NCI-H82 treated with DMSO at 0.1 percent for 48 hours (cell line): ENCODE data around the gene TMX4.

Source experiments
- DNase-seq: peaks from one replicate; lab custom pipeline; 2025; ENCODE audit not compliant: unreplicated experiment; lab: John Stamatoyannopoulos, UW

TMX4 gene

DNA sequence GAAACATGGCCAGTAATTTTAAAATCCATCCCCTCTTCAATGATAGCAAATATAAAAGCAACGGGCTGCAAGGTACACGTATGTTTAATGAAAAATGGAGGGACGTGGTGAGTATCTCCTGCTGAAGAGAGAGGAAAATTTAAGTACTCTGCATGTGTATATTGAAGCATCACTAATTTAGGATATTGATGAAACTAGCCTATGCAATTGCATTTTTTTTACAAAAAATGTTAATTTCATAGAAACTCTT, 362 bp upstream of the TMX4 start:
- no peak for DNase-seq

- DNase-seq, result peak; percentile 53
Measured at GRCh38 chr20:8018958-8019245, 659 bp downstream of the TMX4 start.

DNA sequence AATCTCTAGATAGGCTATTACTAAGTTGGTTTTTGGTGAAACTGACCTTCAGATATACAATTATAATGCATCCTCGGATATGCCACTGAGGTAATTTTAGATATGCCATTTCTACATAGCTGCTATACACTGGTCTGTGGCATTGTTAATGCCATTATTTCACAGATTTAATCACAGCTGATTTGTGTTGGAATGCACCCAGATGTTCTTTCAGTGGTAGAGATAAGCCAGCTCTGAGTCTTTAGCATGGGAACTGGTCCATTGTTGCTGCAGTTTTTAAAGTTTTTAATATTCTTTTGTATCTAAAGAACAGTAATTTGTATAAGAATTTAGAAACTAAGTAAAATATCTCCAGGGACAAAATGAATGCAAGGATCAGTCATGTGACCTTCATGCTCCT, 6.8 kb downstream of the TMX4 start:
- peak; percentile 18 for DNase-seq

DNA sequence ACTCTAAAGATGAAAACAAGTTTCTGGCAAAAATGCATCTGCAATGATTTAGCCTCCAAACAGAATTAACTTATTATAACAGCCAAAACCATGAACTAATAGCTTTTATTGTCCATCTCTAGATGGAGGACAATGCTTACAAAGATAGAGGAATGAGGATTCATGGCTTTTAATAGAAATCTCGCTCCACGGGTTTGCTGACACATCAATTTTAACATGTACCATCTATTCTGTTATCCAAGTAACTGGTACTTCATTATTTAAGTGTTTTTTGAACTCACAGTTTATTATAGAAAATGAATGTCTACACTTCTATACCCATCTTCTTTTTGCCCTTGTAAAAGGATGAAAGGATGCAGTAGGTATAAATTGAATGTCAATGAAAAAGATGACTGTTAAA, 10.8 kb downstream of the TMX4 start:
- DNase-seq, result no peak

DNA sequence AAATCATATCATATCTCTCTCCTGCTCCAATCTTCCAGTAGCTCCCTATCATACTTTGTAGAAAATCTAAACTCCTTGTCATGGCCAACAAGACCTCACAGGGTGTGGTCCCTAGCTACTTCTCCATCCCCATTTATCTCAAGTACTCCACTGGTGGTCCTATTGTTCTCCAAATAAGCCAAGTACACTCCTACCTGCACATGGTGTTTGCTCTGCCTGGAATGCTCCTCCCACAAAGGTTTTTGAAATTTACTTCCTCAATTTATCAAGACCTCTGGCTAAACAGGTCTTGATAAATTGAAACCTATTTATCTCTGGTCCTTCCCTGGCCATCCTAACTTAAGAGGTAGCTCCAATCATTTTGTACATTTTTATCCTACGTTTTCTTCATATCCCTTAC, 12.1 kb downstream of the TMX4 start:
- DNase-seq, result no peak

DNA sequence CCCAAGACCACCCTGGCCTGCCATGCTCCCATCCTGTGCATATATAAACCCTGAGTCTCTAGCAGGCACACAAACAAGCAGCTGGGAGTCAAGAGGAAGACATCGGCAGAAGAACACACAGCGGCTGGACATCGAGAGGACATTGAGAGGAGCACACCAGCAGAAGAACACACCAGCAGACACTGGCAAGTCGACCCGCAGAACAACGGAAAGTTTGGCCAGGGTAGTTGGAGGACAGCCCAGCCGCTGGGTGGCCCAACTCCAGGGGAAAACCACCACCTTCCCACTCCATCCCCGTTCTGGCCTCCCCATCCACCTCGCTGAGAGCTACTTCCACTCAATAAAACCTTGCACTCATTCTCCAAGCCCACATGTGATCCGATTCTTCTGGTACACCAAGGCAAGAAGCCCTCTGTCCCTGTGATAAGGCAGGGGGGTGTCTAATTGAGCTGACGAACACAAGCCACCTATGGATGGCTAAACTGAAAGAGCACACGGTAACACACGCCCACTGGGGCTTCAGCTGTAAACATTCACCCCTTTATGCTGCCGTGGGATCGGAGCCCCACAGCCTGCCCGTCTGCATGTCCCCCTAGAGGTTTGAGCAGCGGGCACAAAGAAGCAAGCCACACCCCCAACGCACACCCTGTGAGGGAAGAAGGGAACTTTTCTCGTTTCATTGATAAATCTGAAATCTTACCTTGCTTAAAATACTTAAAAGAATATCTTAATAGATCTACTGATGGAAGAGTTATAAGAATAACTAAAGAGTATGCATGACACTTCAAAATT, 13.8 kb downstream of the TMX4 start:
- DNase-seq, result peak; percentile 50

- peak; percentile 95 for DNase-seq
Measured at GRCh38 chr20:8005033-8005432, 14.5 kb downstream of the TMX4 start.

- no peak for DNase-seq
Measured at GRCh38 chr20:8002056-8002455, 17.5 kb downstream of the TMX4 start.

- no peak for DNase-seq
Measured at GRCh38 chr20:8000796-8001195, 18.8 kb downstream of the TMX4 start.

DNA sequence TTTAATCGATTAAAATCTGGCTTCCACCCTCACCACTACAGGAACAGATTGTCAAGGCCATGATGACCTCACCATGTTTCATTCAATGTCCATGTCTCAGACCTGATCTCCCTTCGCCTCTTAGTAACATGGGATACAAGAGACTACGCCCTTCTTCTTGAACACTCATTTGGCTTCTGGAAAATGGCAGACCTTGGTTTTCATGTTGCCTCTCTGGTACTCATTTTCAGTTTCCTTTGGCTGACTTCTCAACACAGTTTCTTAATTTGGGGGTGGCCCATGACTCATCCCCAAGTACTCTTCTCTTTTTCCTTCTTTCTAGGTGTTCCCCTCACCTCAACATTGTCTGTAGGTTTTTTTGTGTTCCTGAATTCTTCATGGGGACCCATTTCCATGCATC, 22.7 kb downstream of the TMX4 start:
- DNase-seq, result no peak

DNA sequence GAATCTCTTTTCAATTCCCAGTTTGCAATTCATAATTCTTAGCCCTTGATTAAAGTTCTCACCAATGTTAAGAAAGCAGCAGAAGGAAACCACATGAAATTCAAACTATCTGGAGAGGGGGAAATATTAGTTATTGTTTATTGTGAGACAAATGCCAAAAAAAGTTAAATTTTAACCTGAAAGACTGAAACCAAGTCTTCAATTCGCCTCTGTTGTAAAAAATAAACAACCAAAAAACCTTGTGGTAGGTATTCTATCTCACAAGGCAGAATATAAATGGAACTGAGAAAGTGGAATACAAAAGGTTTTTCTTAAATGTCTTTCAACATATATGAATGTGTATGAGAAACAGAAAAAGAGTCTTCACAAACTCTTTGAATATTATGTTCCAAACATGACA, 24.8 kb downstream of the TMX4 start:
- no peak for DNase-seq

DNA sequence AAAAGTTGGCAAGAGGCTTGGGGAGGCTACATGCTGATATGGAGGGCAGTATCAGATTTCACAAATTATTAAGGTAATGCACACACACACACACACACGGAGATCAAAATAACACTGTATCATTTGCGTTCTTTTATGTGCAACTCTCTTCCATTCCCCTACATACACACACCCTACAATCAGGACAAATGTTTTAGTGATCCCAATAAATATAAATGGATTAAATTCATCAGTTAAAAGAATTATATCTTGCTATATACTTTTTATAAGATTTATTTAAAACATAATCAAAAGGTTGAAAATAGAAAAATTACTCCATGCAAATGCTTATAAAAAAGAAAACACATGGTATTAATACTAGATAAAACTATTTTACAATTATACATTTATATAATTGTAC, 25.9 kb downstream of the TMX4 start:
- DNase-seq, result no peak

DNA sequence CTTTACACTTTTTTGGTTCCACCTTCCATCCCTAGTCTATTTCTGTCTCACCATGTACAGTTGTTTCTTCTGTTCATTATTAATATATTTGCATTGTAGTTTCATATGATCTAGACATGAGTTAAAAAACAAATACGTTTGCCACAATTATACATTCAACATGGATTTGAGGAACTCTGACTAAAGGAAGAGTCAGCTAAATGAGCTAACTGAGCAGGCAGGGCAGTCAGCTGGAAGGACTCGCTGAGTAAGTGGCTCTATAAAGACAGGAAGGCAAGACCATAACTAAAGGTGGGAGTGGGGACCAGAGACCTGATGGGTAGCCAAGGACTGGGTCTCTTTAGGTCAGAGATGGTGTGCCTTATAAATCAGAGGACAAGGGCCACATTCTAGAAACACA, 26.3 kb downstream of the TMX4 start:
- DNase-seq, result no peak

DNA sequence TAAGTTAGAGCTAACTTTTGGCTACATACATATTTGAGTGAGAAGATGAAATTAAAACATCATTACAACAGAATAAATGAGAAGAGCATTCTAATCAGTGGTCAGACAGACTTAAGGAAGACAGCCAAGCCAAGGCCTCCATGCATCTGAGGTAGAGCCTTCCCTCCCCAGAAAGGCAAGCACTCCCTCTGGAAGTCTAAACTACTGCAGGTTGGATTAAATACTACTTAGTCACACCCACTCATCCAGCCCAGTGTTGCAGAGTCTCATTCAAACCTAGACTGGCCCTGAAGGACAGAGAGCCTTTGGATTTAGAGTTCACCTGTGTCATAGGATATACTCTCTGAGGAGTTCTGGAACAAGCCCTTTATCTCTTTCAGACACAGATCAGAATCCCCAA, 29.2 kb downstream of the TMX4 start:
- DNase-seq, result no peak

GRCh38 chr20:7989379-7989778, 30.2 kb downstream of the TMX4 start:
- no peak for DNase-seq

DNA sequence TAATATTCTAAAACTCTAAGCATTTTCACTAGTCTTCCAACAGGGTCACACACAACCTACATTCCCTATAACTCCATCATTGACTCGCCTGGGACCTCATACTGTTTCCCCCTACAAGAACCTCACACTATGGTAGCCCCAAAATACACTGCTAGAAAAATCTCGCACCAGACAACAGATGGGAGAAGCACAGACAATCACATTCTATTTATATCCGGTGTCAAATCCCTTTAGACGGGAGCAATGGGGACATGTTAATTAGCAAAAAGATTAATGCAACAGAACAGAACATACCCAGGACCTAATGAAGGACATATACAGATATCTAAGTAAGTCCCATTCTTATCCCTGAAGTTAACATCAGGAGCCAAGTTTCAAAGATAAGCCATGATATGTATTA, 33.6 kb downstream of the TMX4 start:
- DNase-seq, result peak; percentile 97

GRCh38 chr20:7984192-7984591, 35.4 kb downstream of the TMX4 start:
- DNase-seq, result no peak

DNA sequence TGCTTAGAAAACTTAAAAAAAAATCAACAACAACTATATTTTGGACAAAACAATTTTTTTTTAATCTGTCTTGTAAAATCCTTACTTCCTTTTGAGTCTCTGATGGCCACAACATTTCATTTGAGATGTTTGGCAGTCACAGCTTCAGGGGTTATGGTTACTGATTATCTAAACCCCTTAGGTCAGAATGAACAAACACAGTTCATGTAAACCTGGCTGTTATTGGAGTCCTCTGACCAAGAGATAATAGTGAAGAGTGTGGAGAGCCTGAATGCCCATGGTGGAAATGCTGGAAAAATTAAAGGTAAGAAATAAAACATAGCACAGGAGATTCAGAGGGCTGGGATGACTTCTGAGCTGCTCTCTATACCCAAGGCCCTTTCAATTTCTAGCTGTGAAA, 38.2 kb downstream of the TMX4 start:
- DNase-seq, result no peak

- DNase-seq, result peak; percentile 36
Measured at GRCh38 chr20:7980332-7981046, 39.1 kb downstream of the TMX4 start.

GRCh38 chr20:7977709-7978108, 41.9 kb downstream of the TMX4 start:
- no peak for DNase-seq

DNA sequence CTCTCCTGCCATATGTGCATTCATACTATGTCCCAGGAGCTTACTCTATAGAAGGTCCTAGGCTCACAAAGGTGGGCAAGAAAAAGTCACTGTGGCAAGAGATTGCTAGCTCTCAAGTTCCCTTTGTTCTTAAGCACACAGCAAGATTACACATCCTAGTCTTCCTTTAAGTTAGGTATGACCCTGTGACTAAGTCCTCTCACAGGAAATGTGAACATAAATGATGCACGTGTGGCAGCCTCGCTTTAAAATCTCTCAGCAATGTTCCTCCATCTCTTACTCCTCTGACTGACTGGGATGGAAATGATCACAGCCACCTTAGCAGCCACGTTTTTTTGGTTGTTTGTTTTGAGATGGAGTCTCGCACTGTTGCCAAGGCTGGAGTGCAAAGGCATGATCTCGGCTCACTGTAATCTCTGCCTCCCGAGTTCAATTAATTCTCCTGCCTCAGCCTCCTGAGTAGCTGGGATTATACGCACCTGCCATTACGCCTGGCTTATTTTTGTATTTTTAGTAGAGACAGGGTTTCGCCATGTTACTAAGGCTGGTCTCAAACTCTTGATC, 43.6 kb downstream of the TMX4 start:
- DNase-seq, result no peak

GRCh38 chr20:7974785-7975435, 44.7 kb downstream of the TMX4 start:
- no peak for DNase-seq
